Measurements from ENCODE around the gene TIMM17B. TPM values are rescaled to one million over a fixed set of nuclear protein-coding genes. Genes with fewer than 3 reads are reported as not detected.

Gene TIMM17B
- polyA plus RNA-seq (ENCODE audit: low read depth in 6 of 6): 10 to 100 TPM; 77.1 to 97.2 (median 86.4) TPM

- Mint-ChIP-seq H3K9me3 (no peaks in the 10 kb centered on the region), H3K27me3 (no peaks in the 10 kb centered on the region), H3K4me1 (peaks cover 10 to 28% (median 17%) of the 10 kb centered on the region in 3 donors), H3K36me3 (peaks cover 0 to 7% of the 10 kb centered on the region in 2 donors), H3K4me3 (peak within 1 kb of the TSS; percentile 78 to 94 (median 92)), H3K27ac (peak within 1 kb of the TSS; percentile 93 to 99 (median 96))
- ATAC-seq (ENCODE audit: low read depth in 2 of 2): peak; percentile 83 to 87
- peak; percentile 89 for DNase-seq
Observed at GRCh38 chrX:48897625-48898306, at the start of gene TIMM17B, which contains the start of gene PQBP1. TIMM17B (minus strand) TSS chrX:48897768; CDS start chrX:48897749, 19 bp downstream. PQBP1 (plus strand) TSS chrX:48897930; CDS start chrX:48898510, 580 bp downstream.

DNA sequence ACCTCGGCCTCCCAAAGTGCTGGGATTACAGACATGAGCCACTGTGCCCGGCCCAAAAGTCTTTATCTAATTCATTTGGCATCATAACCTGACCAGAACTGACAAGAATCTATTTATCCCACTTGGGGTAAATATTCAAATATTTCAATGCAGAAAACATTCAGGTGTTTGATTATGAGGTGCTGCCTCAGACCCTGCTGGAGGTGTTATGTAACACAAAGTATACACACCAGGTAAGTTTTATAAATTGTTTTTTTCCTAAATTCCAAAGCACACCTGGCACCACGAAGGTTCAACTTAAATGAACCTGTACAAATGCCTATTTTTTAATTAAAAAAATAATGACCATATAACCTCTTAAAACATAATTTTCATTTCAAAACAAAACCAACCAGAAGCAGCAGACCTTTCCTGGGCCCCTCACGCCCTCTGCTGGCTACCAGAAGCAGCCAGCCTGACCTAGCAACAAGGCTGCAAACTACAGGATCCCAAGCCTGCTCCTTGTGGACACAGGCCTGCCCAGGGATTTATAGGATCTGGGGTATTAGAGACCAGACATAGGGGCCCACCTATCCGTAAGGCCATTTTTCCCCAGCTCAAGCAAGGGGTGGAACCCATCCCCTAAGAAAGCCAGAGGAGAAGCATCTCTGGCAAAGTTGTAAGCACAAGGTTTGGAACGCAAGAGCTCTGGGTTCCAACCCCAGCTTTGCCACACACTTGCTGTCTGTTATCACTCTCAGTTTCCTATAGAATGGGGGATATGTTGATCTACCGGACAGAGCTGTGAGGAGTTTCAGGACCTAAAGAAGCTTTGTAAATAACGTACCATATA is 48.2 kb upstream of the TIMM17B start:
- ATAC-seq (ENCODE audit: low read depth in 2 of 2): peak; percentile 65 to 75
- Mint-ChIP-seq H3K4me3 (peak overlapping the region in 4 of 8 donors; percentile 11 to 54 (median 36)), H3K36me3 (peaks cover 0 to 6% of the 10 kb centered on the region in 2 donors), H3K4me1 (peaks cover 28 to 48% (median 34%) of the 10 kb centered on the region in 3 donors), H3K9me3 (no peaks in the 10 kb centered on the region), H3K27me3 (no peaks in the 10 kb centered on the region), H3K27ac (peak overlapping the region; percentile 49 to 92 (median 62))
- peak; percentile 54 for DNase-seq

DNA sequence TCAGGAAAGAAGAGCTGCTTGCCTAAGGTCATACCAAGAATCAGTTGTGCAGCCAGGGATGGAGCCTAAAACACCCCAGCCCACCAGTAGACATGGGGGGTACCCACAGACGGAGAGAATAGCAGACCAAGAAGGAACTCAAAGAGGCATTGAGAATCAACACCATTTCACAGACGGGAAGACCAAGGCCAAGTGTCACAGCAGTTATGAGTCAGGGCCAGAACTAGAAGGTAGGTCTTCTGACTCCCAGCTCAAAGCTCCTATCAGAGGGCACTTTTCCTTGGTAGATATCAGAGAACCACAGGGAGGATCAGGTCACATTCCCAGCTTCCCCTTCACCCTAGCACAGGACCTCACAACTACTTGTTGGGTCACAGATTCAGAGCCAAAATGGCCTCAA is 45.3 kb upstream of the TIMM17B start:
- H3K36me3 Mint-ChIP-seq: peaks cover 0 to 6% of the 10 kb centered on the region in 2 donors
- ATAC-seq (ENCODE audit: low read depth in 2 of 2) (no peak), DNase-seq (no peak)
- no peaks in the 10 kb centered on the region for H3K27me3 Mint-ChIP-seq
- peaks cover 51 to 77% (median 55%) of the 10 kb centered on the region in 3 donors for H3K4me1 Mint-ChIP-seq
- H3K27ac Mint-ChIP-seq: peak overlapping the region; percentile 55 to 100 (median 92)
- no peaks in the 10 kb centered on the region for H3K9me3 Mint-ChIP-seq
- peak overlapping the region in 1 of 8 donors; percentile 57 for H3K4me3 Mint-ChIP-seq

DNA sequence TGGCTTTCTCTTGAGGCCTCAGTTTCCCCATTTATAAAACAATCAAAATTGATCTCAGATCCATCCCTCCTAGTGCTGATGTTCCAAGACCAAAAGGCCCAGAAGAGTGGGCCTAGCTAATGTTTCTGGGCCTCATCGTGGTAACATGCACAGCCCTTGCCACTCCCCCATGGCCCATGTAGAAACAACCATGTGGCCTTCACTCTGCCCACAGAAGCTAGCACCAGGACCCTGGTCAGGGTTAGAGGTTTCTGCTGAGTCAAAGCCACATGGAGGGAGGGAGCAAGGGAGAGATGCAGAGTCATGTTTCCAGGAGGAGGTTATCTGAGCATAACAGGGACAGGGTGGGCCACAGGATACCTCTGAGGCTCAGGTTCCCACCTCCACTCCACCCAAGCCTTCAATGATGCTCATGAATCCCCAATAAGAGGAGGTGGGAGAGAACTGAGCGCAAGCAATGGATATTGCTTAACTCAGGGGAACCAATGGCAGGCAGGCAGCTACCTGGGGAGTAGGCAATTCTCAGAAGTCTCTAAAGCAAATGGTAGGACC is 42.9 kb upstream of the TIMM17B start:
- Mint-ChIP-seq H3K4me3 (peak overlapping the region; percentile 5 to 91 (median 77)), H3K27me3 (no peaks in the 10 kb centered on the region), H3K27ac (peak overlapping the region; percentile 97 to 100 (median 100)), H3K9me3 (no peaks in the 10 kb centered on the region), H3K4me1 (peaks cover 65 to 92% (median 69%) of the 10 kb centered on the region in 3 donors), H3K36me3 (peaks cover 0 to 6% of the 10 kb centered on the region in 2 donors)
- ATAC-seq (ENCODE audit: low read depth in 2 of 2): no peak
- no peak for DNase-seq

GRCh38 chrX:48939524-48940228 is 42.1 kb upstream of the TIMM17B start:
- Mint-ChIP-seq H3K36me3 (peaks cover 4 to 6% of the 10 kb centered on the region in 2 donors), H3K9me3 (peaks cover 0 to 2% (median 0%) of the 10 kb centered on the region in 7 donors), H3K27ac (peak overlapping the region; percentile 97 to 100 (median 100)), H3K4me3 (peak overlapping the region; percentile 64 to 96 (median 82)), H3K4me1 (peaks cover 73 to 95% (median 78%) of the 10 kb centered on the region in 3 donors), H3K27me3 (no peaks in the 10 kb centered on the region)
- ATAC-seq (ENCODE audit: low read depth in 2 of 2) (peak; percentile 20 to 29), DNase-seq (peak; percentile 63)

GRCh38 chrX:48938721-48939425 is 41.3 kb upstream of the TIMM17B start:
- Mint-ChIP-seq H3K27ac (peak overlapping the region; percentile 97 to 100 (median 100)), H3K4me3 (peak overlapping the region; percentile 74 to 96 (median 83)), H3K9me3 (peaks cover 0 to 2% (median 0%) of the 10 kb centered on the region in 7 donors), H3K36me3 (peaks cover 6 to 10% of the 10 kb centered on the region in 2 donors), H3K27me3 (no peaks in the 10 kb centered on the region), H3K4me1 (peaks cover 75 to 95% (median 81%) of the 10 kb centered on the region in 3 donors)
- DNase-seq (peak; percentile 90), ATAC-seq (ENCODE audit: low read depth in 2 of 2) (peak; percentile 46 to 50)

DNA sequence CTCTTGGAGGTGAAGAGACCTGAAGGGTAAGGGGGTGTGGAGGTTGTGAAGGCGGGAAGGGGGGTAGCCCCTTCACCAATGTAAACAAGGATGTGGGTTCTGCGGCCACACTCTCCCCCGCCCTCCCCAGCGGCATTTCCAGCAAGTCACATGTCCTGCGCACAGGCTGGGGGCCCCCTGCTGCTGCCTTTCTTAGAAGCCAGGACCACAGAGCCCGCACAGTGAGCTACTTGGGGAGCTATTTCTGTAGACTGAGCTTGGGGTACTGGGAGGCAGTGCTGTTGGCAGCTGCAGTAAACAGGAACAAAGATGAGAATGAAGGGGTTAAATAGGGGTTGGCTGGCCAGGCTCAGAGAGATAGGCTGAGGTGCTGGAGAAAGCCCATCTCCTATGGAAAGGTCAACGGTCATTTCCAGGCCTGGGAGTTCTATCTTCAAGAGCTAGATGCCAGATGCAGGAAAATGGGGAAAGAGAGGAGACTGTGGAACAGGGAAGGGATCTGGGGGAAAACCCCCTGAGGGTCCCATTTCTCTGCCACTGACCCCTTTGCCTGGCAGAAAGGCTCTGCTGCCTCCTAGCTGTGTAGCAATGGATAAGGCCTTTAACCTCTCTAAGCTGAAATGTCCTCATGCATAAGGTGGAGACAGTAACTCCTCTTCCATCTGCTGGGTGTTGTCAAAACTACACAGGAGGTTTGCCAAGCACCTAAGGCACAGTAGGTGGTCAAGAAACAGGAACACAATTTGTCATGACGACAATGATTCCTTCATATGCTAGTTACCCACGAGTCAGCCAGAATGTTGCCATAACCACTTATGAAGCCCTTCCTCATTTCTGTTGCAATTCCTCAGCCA is 39.7 kb upstream of the TIMM17B start:
- Mint-ChIP-seq H3K9me3 (peaks cover 0 to 3% (median 0%) of the 10 kb centered on the region in 7 donors), H3K27ac (peak overlapping the region; percentile 97 to 100 (median 100)), H3K27me3 (no peaks in the 10 kb centered on the region), H3K36me3 (peaks cover 6 to 14% of the 10 kb centered on the region in 2 donors), H3K4me3 (peak overlapping the region; percentile 80 to 96 (median 84)), H3K4me1 (peaks cover 78 to 95% (median 78%) of the 10 kb centered on the region in 3 donors)
- ATAC-seq (ENCODE audit: low read depth in 2 of 2): peak; percentile 61 to 63
- peak; percentile 91 for DNase-seq

DNA sequence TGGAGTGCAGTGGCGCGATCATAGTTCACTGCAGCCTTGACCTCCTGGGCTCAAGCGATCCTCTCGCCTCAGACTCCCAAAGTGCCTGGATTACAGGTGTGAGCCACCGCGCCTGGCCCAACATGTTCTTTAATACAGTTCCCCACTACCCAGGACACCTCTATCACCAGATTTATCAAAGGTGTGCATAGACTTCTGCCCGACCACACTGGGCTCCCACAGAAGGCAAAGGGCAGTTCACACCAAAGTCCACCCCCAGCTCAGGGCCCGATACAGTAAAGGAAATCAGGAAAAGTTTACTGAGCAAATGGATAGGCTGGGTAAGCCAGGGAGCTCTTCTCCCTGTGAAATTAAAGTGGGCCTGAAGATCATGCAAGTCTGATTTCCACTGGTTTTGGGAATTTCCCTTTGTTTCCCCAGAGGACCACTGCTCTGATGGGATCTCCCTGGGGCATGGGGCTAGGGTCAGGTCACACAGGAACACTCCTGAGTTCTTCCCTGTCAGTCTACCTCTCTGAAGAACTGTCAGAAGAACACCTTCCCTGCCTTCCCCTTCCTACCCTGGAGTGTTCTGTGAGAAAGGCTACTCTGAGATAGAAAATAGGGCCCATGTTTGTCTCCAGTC is 39.0 kb upstream of the TIMM17B start:
- H3K4me3 Mint-ChIP-seq: peak overlapping the region; percentile 80 to 96 (median 84)
- peaks cover 70 to 88% (median 71%) of the 10 kb centered on the region in 3 donors for H3K4me1 Mint-ChIP-seq
- DNase-seq: no peak
- H3K27me3 Mint-ChIP-seq: no peaks in the 10 kb centered on the region
- peaks cover 3 to 14% of the 10 kb centered on the region in 2 donors for H3K36me3 Mint-ChIP-seq
- peaks cover 0 to 3% (median 0%) of the 10 kb centered on the region in 7 donors for H3K9me3 Mint-ChIP-seq
- no peak for ATAC-seq (ENCODE audit: low read depth in 2 of 2)
- H3K27ac Mint-ChIP-seq: peak overlapping the region; percentile 97 to 100 (median 100)

GRCh38 chrX:48935301-48935670 is 37.7 kb upstream of the TIMM17B start:
- no peaks in the 10 kb centered on the region for H3K27me3 Mint-ChIP-seq
- H3K27ac Mint-ChIP-seq: peak overlapping the region; percentile 79 to 100 (median 92)
- DNase-seq (no peak), ATAC-seq (ENCODE audit: low read depth in 2 of 2) (no peak)
- H3K4me1 Mint-ChIP-seq: peaks cover 64 to 76% (median 68%) of the 10 kb centered on the region in 3 donors
- peaks cover 0 to 14% of the 10 kb centered on the region in 2 donors for H3K36me3 Mint-ChIP-seq
- peaks cover 0 to 3% (median 0%) of the 10 kb centered on the region in 7 donors for H3K9me3 Mint-ChIP-seq
- peak overlapping the region in 6 of 8 donors; percentile 29 to 74 (median 61) for H3K4me3 Mint-ChIP-seq

DNA sequence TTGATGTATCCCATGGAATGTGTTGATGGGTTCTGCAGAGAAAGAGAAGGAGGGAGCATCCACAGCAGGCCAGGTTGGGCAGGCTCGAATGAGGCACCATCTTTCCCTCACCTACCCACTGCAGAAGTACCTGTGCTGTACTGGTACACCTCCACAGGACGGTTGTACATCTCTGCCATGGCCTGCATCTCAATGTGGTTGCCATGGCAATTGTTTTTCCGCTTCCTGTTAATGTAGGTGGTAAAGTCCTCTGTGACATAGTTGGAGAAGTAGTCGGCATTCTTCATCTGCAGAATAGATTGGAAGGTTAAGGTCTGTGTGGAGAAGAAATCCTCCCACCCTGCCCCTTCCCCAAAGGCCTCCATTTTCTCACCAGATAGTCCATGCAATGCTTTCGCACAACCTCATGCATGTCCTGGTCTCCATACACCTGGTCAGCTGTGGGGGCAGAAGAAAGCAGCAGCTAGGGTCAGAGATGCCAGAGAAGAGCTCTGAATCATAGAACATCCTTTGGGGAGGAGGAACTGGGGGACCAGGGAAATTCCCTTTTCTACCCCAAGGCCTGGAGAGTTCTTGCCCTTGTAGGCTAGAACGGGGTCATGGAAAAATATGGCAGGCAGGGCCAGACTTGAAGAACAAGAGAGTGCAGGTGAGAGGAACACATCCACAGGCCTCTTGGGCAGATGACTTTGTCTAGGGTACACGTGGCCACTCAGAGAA is 37.2 kb upstream of the TIMM17B start:
- Mint-ChIP-seq H3K36me3 (peaks cover 0 to 14% of the 10 kb centered on the region in 2 donors), H3K27ac (peak overlapping the region; percentile 79 to 100 (median 92)), H3K9me3 (peaks cover 0 to 3% (median 0%) of the 10 kb centered on the region in 7 donors), H3K4me1 (peaks cover 61 to 70% (median 64%) of the 10 kb centered on the region in 3 donors), H3K27me3 (no peaks in the 10 kb centered on the region), H3K4me3 (peak overlapping the region in 7 of 8 donors; percentile 53 to 77 (median 69))
- no peak for ATAC-seq (ENCODE audit: low read depth in 2 of 2)
- no peak for DNase-seq
